ENCODE data around the gene AP4B1. TPM values are rescaled to one million over a fixed set of nuclear protein-coding genes. Genes with fewer than 3 reads are reported as not detected.
A peak's percentile ranks its signal among the peaks of the same experiment; 100 is the strongest.

AP4B1 gene
- total RNA-seq, 1 experiment from 2014 or later: 14.2 TPM

DNA sequence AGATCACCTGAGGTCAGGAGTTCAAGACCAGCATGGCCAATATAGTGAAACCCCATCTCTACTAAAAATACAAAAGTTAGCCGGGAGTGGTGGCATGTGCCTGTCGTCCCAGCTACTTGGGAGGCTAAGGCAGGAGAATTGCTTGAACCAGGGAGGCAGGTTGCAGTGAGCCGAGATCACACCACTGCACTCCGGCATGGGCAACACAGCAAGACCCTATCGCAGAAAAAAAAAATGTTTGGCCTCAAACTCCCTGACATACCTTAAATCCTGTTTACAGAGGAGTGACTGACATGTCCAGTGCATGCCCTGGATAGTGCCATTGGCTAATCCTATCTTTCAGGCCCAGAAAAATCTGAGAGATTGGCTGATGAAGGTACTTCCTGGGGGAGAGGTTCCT, 12.4 kb upstream of the AP4B1 start:
- ATAC-seq (no peak), DNase-seq (ENCODE audit: low spot score) (no peak)
- TF ChIP-seq ATF1 (CRISPR knock-in tag; IDR thresholded peaks at IDR 0.05): no peak
- no peak for TF ChIP-seq NFATC4 (CRISPR knock-in tag; IDR thresholded peaks at IDR 0.05)
- no peak for TF ChIP-seq SOX15 (CRISPR knock-in tag; IDR thresholded peaks at IDR 0.05)
- TF ChIP-seq TCF7 (CRISPR knock-in tag; IDR thresholded peaks at IDR 0.05; ENCODE audit: low read depth): no peak
- TF ChIP-seq ZNF121 (CRISPR knock-in tag; IDR thresholded peaks at IDR 0.05): peak; percentile 55; the same call in 1 of the 2 replicates
- Mint-ChIP-seq H3K4me3 (no peak overlapping the region), H3K4me1 (peaks cover 2% of the 10 kb centered on the region; the same call in 1 of the 2 replicates), H3K36me3 (no peaks in the 10 kb centered on the region; the same call in 1 of the 2 replicates), H3K27ac (no peak overlapping the region), H3K9me3 (no peaks in the 10 kb centered on the region), H3K27me3 (ENCODE audit: low read depth) (peaks cover 10% of the 10 kb centered on the region)
- POLR2A ChIA-PET: no interaction called here
- CTCF ChIA-PET: no interaction called here

DNA sequence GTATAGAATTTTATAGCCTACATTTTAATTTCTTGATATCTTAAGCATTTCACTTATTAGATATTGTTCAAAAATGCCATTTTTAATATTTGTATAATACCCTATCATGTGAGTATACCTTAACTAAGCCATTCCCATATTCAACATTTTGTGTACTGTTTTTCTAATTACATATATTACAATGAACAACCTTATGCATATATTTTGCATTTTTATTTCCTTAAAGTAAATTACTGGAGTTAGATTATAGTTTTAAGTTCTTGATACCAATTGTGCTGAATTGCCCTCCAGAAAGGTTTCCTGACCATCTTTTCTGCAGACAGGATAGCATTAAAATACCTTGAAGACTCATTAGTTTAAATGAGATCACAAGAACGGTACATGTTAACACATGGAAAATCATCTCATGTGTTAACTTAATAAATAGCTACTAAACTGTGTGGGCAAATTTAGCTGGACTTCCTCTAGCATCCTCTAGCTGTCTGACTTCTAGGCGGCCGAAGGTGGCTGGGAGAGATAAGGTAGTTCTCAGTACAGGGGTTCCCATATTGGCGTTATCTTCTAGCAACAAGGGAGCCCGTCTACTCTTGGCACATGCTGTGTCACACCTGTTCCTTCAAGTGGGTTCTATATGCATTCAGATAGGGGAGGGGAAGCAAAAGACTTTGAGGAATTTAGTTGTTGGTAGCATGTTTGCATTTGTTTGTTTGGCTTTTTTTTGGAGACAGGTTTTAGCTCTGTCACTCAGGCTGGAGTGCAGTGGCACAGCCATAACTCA, 9.5 kb upstream of the AP4B1 start:
- DNase-seq (ENCODE audit: low spot score) (no peak), ATAC-seq (no peak)
- Mint-ChIP-seq H3K4me1 (peaks cover 2% of the 10 kb centered on the region; the same call in 1 of the 2 replicates), H3K9me3 (no peaks in the 10 kb centered on the region), H3K27ac (0 out of 2 replicates have a peak overlapping the region, but pooled peaks have one; percentile 34), H3K4me3 (no peak overlapping the region), H3K36me3 (peaks cover 17% of the 10 kb centered on the region), H3K27me3 (ENCODE audit: low read depth) (peaks cover 10% of the 10 kb centered on the region)
- TF ChIP-seq NR3C1 (CRISPR knock-in tag; conservative IDR thresholded peaks at IDR 0.05; ENCODE audit: low read depth): no peak
- no peak for TF ChIP-seq ZNF138 (CRISPR knock-in tag; conservative IDR thresholded peaks at IDR 0.05)
- ChIA-PET CTCF (no interaction called here), POLR2A (no interaction called here)

GRCh38 chr1:113913312-113913668, 8.7 kb upstream of the AP4B1 start:
- DNase-seq (ENCODE audit: low spot score) (no peak), ATAC-seq (no peak)
- Mint-ChIP-seq H3K4me3 (no peak overlapping the region), H3K27me3 (ENCODE audit: low read depth) (peaks cover 6% of the 10 kb centered on the region), H3K4me1 (peaks cover 2% of the 10 kb centered on the region; the same call in 1 of the 2 replicates), H3K27ac (no peak overlapping the region), H3K9me3 (no peaks in the 10 kb centered on the region), H3K36me3 (peaks cover 17% of the 10 kb centered on the region)
- ChIA-PET POLR2A (no interaction called here), CTCF (no interaction called here)
- TF ChIP-seq GABPB1 (CRISPR knock-in tag; IDR thresholded peaks at IDR 0.05) (no peak), SMAD4 (CRISPR knock-in tag; IDR thresholded peaks at IDR 0.05) (no peak)

DNA sequence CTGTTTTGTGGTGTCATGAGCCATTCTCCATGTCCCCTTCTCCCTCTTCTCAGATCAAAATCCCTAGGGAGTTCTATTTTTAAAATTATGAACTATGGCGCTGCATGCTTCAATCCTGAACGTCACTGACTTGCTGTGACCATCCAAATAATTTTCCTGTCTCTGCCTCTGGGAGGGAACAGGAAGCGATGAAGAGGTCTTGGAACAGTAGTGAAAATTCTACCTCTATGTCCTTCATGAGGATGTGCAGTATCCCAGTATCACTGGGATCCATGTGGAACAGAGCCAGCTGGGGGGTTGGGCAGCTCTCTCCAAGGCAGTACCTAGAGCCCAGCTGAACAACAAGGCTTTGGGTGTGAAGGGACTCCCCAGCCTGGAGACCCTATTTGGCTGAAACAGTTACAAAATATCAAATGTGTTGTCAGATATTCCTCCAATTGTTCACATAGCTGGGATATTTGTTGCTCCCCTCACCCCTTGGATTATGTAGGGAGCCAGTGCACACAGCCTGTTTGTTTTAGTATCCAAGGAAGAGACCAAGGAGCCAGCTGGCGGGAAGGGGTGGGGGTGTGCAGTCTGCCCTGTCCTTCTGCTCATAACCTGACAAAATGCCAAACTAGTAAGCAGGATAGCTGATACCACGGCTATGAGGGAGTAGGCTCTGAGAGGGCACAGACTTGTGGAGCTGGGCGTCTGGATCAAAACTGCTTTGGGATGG, 8.2 kb upstream of the AP4B1 start:
- ATAC-seq: no peak
- ChIA-PET POLR2A (no interaction called here), CTCF (no interaction called here)
- peaks cover 1% of the 10 kb centered on the region; the same call in 1 of the 2 replicates for H3K27me3 Mint-ChIP-seq (ENCODE audit: low read depth)
- H3K27ac Mint-ChIP-seq: 0 out of 2 replicates have a peak overlapping the region, but pooled peaks have one; percentile 16
- H3K9me3 Mint-ChIP-seq: no peaks in the 10 kb centered on the region
- DNase-seq (ENCODE audit: low spot score): no peak
- peaks cover 22% of the 10 kb centered on the region for H3K36me3 Mint-ChIP-seq
- H3K4me3 Mint-ChIP-seq: no peak overlapping the region
- peaks cover 2% of the 10 kb centered on the region; the same call in 1 of the 2 replicates for H3K4me1 Mint-ChIP-seq
- TF ChIP-seq, protein P1, sequence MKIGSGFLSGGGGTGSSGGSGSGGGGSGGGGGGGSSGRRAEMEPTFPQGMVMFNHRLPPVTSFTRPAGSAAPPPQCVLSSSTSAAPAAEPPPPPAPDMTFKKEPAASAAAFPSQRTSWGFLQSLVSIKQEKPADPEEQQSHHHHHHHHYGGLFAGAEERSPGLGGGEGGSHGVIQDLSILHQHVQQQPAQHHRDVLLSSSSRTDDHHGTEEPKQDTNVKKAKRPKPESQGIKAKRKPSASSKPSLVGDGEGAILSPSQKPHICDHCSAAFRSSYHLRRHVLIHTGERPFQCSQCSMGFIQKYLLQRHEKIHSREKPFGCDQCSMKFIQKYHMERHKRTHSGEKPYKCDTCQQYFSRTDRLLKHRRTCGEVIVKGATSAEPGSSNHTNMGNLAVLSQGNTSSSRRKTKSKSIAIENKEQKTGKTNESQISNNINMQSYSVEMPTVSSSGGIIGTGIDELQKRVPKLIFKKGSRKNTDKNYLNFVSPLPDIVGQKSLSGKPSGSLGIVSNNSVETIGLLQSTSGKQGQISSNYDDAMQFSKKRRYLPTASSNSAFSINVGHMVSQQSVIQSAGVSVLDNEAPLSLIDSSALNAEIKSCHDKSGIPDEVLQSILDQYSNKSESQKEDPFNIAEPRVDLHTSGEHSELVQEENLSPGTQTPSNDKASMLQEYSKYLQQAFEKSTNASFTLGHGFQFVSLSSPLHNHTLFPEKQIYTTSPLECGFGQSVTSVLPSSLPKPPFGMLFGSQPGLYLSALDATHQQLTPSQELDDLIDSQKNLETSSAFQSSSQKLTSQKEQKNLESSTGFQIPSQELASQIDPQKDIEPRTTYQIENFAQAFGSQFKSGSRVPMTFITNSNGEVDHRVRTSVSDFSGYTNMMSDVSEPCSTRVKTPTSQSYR (CRISPR knock-in tag; IDR thresholded peaks at IDR 0.05): no peak
- TF ChIP-seq ERG (CRISPR knock-in tag; IDR thresholded peaks at IDR 0.05): no peak
- no peak for TF ChIP-seq E2F5 (CRISPR knock-in tag; IDR thresholded peaks at IDR 0.05)
- TF ChIP-seq ATF1 (CRISPR knock-in tag; IDR thresholded peaks at IDR 0.05): no peak
- no peak for TF ChIP-seq ZNF396 (CRISPR knock-in tag; IDR thresholded peaks at IDR 0.05; ENCODE audit: borderline replicate concordance)
- TF ChIP-seq JUN (CRISPR knock-in tag; IDR thresholded peaks at IDR 0.05): no peak
- TF ChIP-seq, protein P2, sequence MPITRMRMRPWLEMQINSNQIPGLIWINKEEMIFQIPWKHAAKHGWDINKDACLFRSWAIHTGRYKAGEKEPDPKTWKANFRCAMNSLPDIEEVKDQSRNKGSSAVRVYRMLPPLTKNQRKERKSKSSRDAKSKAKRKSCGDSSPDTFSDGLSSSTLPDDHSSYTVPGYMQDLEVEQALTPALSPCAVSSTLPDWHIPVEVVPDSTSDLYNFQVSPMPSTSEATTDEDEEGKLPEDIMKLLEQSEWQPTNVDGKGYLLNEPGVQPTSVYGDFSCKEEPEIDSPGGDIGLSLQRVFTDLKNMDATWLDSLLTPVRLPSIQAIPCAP (CRISPR knock-in tag; IDR thresholded peaks at IDR 0.05): no peak
- no peak for TF ChIP-seq TEAD4 (CRISPR knock-in tag; IDR thresholded peaks at IDR 0.05)
- TF ChIP-seq ZNF671 (CRISPR knock-in tag; IDR thresholded peaks at IDR 0.05): no peak
- TF ChIP-seq, protein P3, sequence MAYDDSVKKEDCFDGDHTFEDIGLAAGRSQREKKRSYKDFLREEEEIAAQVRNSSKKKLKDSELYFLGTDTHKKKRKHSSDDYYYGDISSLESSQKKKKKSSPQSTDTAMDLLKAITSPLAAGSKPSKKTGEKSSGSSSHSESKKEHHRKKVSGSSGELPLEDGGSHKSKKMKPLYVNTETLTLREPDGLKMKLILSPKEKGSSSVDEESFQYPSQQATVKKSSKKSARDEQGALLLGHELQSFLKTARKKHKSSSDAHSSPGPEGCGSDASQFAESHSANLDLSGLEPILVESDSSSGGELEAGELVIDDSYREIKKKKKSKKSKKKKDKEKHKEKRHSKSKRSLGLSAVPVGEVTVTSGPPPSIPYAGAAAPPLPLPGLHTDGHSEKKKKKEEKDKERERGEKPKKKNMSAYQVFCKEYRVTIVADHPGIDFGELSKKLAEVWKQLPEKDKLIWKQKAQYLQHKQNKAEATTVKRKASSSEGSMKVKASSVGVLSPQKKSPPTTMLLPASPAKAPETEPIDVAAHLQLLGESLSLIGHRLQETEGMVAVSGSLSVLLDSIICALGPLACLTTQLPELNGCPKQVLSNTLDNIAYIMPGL (CRISPR knock-in tag; IDR thresholded peaks at IDR 0.05): no peak
- TF ChIP-seq RELA (CRISPR knock-in tag; IDR thresholded peaks at IDR 0.05; ENCODE audit: borderline replicate concordance): no peak
- no peak for TF ChIP-seq GABPB1 (CRISPR knock-in tag; IDR thresholded peaks at IDR 0.05)
- no peak for TF ChIP-seq ZBTB21 (CRISPR knock-in tag; IDR thresholded peaks at IDR 0.05; ENCODE audit: borderline replicate concordance)
